GM21360 (cell line): ENCODE results near the gene DYSF.

Experiments
- ATAC-seq: cut with Tn5 transposase; IDR thresholded peaks from one replicate; pipeline ENCODE4 v1.9.1; 2021; ENCODE audit warnings: mild to moderate bottlenecking, moderate library complexity; ENCODE audit not compliant: unreplicated experiment

DYSF gene

GRCh38 chr2:71498261-71498701 is 44.9 kb downstream of the DYSF start:
- ATAC-seq, result no peak

DNA sequence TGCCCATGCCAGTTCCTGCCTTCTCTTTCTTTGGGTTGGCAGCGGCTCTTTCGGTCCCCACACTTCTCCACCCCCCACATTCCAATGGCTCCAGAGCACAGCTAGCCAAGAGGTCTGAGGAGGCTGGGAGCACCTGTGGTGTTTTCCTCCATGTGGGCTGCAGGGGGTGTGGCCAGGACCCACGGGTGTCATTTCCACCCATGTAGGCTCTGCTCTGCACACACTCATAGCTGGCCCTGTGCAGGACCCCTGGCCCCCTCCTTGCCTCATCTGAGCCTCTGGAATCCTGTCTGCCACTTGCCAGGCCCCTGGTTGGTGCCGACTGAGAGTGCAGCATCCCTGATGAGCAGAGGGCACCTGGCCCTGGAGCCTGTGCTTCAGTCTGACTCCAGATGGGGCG is 46.3 kb downstream of the DYSF start:
- no peak for ATAC-seq

DNA sequence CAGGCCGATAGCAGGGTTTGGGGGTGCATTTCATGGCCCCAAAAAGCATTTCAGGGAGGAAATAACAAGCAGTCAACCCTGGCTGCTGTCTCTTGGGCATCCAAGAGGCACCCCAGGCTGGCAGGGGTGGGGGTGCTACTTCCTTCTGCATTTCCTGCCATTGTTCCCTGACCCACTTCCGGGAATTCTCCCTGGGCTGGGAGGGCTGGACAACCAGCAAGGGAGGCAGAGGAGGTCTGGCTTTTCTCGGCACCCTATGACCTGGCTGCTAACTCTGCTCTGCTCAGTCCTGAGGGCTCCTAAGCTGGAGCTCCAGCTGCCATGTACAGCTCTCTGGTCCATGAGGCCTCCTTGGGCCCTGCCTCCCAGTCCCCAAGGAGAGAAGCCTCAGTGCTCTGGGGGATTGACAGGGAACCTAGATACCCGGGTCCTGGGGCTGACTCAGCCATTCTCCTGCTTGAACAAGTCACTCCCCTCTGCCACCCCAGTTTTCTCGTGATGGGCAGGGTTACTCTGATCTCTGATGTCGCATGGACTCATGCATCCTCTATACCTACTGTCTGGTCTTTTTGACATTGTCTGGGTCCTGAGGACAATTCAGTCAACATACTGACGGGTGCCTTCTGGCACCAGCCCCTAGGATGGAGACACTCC is 47.2 kb downstream of the DYSF start:
- no peak for ATAC-seq

GRCh38 chr2:71502941-71503738 is 49.8 kb downstream of the DYSF start:
- ATAC-seq, result no peak

GRCh38 chr2:71503837-71504236 is 50.5 kb downstream of the DYSF start:
- ATAC-seq, result no peak

DNA sequence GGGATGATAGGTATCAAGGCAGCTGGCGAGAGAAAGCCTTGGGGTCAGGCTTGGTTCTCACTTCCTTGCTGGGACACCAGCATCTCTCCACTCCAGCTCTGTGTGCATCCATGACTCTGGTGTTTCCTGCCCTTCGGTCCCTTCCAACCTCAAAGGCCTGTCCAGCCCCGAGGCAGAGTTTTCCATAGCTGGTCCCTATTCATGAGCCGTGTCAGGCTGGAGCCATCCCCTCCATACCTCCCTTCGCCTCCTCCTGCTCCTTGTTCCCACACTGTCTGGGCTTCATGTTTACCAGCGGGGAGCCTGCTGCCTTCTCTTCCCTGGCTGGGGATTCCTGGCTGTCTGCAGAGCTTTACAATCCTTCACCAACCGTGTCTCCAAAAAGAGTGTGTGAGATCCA is 51.2 kb downstream of the DYSF start:
- no peak for ATAC-seq

GRCh38 chr2:71505086-71505769 is 51.9 kb downstream of the DYSF start:
- no peak for ATAC-seq

GRCh38 chr2:71505770-71506140 is 52.4 kb downstream of the DYSF start:
- no peak for ATAC-seq

DNA sequence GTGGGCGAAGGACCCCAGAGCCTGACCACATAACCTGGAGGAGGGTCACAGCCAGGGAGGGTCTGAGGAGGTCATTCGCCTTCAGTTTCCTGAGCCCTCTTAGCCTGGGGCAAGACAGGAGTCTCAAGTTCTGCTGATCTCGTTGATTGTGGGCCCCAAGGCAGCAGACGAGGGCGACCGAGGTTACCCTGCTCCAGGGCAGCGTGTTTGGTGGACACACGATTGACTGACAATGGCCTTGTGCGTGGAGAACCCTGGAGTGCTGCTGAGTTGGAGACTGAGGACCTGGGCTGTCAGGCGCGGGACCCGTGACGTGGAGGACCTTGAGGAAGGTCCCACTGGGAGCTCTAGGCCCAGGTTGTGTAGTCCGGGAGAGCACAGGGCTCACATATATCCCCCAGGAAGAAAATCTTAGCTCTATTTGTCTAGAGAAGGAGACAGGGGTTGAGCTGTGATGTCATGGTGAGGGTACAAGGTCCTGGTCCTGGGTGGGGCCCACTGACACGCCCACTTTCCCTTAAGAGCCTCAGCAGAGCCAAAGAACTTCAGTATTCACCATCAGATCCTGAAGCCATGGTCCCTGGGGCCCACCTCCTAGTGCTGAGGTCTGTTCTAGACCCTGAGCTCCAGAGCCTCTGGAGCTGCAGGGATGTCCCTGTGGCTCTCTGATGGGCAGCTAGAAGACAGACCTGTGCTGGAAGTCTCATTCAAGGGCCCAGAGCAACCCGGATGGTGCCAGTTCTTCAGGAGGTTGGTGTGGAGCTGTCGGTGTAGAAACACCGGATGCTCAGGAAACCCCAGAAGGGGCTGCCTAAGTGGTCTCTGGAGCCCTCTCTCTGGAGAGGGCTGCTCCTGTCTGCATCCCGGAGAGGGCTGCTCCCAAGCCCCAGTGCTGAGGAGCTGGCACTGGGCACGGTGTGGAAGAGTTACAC is 53.1 kb downstream of the DYSF start:
- ATAC-seq, result no peak

- no peak for ATAC-seq
Measured at GRCh38 chr2:71507476-71507875, 54.1 kb downstream of the DYSF start.

- ATAC-seq, result no peak
Measured at GRCh38 chr2:71510196-71510807, 56.9 kb downstream of the DYSF start.

DNA sequence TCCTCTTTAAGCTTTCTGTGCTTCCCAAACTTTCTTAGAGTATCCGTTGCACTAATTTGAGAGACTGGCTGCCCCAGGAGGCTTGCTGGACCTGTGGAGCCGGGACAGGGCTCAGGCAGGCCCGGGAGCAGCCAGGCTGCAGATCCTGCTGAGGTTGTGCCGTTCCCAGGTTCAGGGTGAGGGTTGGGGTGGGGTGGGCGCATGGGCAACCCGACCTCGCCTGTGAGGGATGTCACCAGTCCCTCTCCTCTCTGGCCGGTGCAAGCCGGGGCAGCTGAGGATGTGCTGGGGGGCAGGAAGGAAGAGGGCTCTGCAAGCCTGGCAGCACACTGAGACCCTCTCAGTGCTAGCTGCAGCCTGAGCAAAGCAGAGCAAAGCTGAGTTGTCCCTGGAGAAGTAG is 57.6 kb downstream of the DYSF start:
- ATAC-seq, result no peak

DNA sequence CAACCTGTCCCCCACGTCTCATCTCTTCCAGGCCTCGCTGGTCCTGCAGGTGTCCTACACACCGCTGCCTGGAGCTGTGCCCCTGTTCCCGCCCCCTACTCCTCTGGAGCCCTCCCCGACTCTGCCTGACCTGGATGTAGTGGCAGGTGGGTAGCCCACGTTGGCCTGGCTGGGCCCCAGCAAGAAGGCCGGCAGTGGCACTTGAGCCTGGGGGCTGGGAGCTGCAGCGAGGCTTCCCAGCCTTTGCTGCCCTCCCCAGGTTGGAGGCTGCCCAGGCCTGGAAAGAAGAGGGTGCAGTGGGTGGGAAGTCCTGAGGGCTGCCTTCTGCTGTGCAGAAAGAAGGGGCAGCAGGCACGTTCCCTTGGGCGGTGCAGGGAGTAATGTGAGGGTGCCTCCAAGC is 58.4 kb downstream of the DYSF start:
- no peak for ATAC-seq

DNA sequence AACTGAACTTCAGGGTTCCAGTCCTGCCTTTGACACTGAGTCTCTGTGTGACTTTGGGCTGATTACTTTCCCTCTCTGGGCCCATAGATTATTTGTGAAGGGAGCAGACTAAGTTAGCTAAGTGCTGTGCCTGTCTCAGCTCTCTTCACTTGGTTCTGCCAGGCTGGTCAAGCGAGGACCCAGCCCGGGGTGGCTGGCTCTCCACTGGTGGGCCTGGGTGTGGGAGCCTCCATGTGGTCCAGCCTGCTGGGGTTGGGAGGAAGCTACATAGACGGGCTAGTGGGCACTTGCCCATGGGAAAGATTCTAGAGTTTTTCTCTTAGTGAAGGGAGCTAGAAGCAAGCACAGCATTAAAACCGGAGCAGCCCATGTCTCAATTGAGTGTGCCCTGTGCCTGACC is 59.0 kb downstream of the DYSF start:
- ATAC-seq, result no peak

DNA sequence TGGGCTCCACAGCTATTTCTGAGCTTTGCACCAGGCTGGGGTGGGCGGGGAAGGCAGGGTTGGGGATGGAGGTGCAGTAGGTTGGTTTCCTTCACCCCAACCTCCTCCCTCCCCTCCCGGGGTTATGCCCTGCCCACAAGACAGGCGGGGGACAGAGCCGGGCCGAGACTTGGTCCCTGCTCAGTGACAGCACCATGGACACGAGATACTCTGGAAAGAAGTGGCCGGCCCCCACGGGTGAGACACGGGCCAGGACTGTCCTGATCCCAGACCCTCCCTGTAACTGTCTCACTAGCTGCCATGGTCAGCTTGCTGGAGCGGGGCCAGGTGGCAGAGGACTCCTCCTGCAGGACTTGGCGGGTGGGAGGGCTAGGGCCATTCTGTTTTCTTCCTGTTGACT is 59.7 kb downstream of the DYSF start:
- ATAC-seq, result no peak

DNA sequence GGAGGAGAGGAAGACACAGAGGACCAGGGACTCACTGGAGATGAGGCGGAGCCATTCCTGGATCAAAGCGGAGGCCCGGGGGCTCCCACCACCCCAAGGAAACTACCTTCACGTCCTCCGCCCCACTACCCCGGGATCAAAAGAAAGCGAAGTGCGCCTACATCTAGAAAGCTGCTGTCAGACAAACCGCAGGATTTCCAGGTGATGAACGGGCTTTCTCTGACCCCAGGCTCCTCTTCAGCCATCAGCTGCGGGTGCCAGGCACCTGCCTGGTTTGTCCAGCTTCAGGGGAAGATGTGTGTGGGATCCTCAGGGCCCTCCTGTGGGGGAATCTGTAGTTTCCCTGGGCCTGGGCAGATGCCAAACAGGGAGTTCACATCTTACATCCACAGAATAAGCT is 60.4 kb downstream of the DYSF start:
- no peak for ATAC-seq

DNA sequence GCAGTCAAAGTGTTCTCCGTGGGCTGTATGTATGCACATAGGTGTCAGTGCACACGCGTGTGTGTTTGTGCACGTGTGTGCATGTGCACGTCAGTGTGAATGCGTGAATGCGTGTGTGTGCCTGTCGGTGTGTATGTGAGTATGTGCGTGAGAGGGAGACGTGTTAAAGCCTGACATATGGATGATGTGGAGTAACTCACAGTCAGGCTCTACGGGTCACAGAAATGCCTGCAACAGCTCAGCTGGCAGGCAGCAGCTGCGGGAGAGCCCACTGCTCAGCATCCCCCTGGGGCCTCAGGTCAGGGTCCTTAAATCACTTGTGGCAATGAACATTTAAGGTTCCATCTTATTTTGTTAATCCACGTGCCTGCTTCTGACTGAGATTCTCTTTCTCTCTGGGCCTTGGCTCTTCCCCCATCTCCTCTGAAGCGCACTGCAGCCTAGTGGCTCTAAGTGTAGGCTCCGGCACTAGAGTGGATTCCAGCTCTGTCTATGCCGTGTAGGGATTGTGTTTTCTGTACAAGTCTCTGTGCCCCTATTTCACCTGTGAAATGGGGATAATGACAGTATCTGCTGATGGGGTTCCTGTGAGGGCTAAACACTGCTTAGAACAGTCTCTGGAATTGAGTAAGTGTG is 63.0 kb downstream of the DYSF start:
- ATAC-seq, result no peak

GRCh38 chr2:71517851-71518250 is 64.5 kb downstream of the DYSF start:
- no peak for ATAC-seq

DNA sequence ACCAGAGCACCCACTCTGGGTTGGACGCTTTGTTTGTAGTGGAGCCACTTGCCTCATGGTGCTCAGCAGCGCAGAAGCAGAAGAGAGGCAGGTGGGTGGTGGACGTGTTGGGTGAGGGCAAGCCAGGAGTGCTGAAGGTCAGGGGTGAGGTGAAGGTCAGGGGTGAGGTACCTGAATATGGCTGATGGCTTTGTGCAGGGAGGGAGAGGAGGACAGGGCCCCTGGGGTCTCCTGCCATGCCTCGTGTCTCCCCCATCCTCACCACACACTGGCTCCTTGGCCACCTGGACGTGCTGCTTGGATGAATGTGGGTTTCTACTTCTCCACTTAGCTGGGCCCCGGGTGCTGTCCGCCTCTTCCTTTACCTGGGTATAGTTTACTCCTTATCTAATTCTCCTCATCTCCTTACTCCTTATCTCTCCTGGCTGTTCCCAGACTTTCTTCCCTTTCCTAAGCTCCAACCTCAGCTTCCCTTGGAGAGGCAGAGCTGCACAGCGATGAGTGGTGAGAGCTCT is 68.1 kb downstream of the DYSF start:
- ATAC-seq, result no peak

DNA sequence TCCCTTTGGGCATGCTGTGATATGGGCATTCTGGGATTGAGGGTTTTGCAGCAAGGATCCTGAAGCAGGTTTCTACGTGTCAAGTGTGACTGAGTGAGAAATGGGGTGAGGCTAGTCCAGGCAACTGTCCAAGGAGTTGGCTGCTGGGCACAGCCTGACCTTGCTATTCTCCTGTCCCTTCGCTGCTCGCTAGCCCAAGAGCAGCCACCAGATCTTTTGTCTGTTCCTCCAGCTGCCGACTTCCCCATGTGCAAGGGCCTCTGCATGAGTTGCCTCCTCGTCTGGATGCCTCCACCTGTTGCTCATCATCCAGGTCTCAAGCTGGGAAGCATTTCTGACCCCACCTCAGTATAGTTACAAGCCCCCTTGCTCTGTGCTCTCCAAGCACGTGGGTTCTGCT is 71.1 kb downstream of the DYSF start:
- no peak for ATAC-seq
